ENCODE data around the gene CCDC177. TPM values are rescaled to one million over a fixed set of nuclear protein-coding genes. Genes with fewer than 3 reads are reported as not detected.

CCDC177 gene
- total and polyA plus RNA-seq, 2 of the 8 experiments (the other 6 are each of a cell fraction or from before 2014, with no cell fraction given) = 0.62 to 2.8 TPM

GRCh38 chr14:69624136-69624535 is 49.5 kb upstream of the CCDC177 start (continued):
- TF ChIP-seq EGR1 (IDR thresholded peaks at IDR 0.05; ENCODE audit: borderline replicate concordance, low read depth, low read length) = no peak
- TF ChIP-seq CEBPB (IDR thresholded peaks at IDR 0.05; ENCODE audit: low read depth, low read length) = no peak
- no peak for TF ChIP-seq CREB1 (IDR thresholded peaks at IDR 0.05)
- no peak for TF ChIP-seq CTCF (IDR thresholded peaks at IDR 0.05; ENCODE audit: control extremely low read depth in 1 of 3, insufficient read depth in 1 of 3, low read depth in 1 of 3, low read length in 3 of 3)
- TF ChIP-seq MAX (IDR thresholded peaks at IDR 0.05) = no peak
- no peak for TF ChIP-seq BCL11A (IDR thresholded peaks at IDR 0.05; ENCODE audit: low read depth in 2 of 2, low read length in 2 of 2)
